H9 (cell line): ENCODE results near the gene TECPR2. TPM values are rescaled to one million over a fixed set of nuclear protein-coding genes. Genes with fewer than 3 reads are reported as not detected.

Experiments
- DNase-seq: peaks from one replicate; pipeline ENCODE4 v3.0.0-alpha.2; 2017
- H2AFZ ChIP-seq: one replicate; pipeline ENCODE4 v1.6.1; 2013; ENCODE audit warnings: mild to moderate bottlenecking, low read length, control low read depth, moderate library complexity
- H2AK5ac ChIP-seq: 2 replicates; pipeline ENCODE4 v1.6.1; 2013; ENCODE audit warnings: low read length, control low read depth, mixed read lengths; ENCODE audit not compliant: insufficient read length
- H2BK120ac ChIP-seq: one replicate; pipeline ENCODE4 v1.6.1; 2013; ENCODE audit warnings: low read depth, mild to moderate bottlenecking, low read length, control low read depth, inconsistent platforms; ENCODE audit not compliant: poor library complexity, severe bottlenecking
- H2BK12ac ChIP-seq: 2 replicates; pipeline ENCODE4 v1.6.1; 2013; ENCODE audit warnings: low read length, control low read depth, mixed read lengths, low read depth; ENCODE audit not compliant: insufficient read length
- H2BK15ac ChIP-seq: 2 replicates; pipeline ENCODE4 v1.6.1; 2013; ENCODE audit warnings: low read depth, low read length, control low read depth
- H2BK20ac ChIP-seq: one replicate; pipeline ENCODE4 v1.6.1; 2013; ENCODE audit warnings: low read depth, mild to moderate bottlenecking, low read length, control low read depth, inconsistent platforms; ENCODE audit not compliant: poor library complexity, severe bottlenecking
- H2BK5ac ChIP-seq: 2 replicates; pipeline ENCODE4 v1.6.1; 2013; ENCODE audit warnings: low read length, control low read depth, mixed read lengths; ENCODE audit not compliant: insufficient read length
- H3K14ac ChIP-seq: 2 replicates; pipeline ENCODE4 v1.6.1; 2013; ENCODE audit warnings: low read length, control low read depth; ENCODE audit not compliant: insufficient read depth
- H3K18ac ChIP-seq: 2 replicates; pipeline ENCODE4 v1.6.1; 2013; ENCODE audit warnings: low read depth, mild to moderate bottlenecking, mixed read lengths, low read length, control low read depth; ENCODE audit not compliant: insufficient read length
- H3K23ac ChIP-seq: 2 replicates; pipeline ENCODE4 v1.6.1; 2013; ENCODE audit warnings: low read length, control low read depth, mixed read lengths, low read depth; ENCODE audit not compliant: insufficient read length
- H3K23me2 ChIP-seq: 2 replicates; pipeline ENCODE4 v1.6.1; 2013; ENCODE audit warnings: low read depth, mild to moderate bottlenecking, mixed read lengths, low read length, control low read depth; ENCODE audit not compliant: insufficient read length, poor library complexity, severe bottlenecking
- H3K27ac ChIP-seq: 2 replicates; pipeline ENCODE4 v1.5.1; 2013; ENCODE audit warnings: low read length, control low read depth, mixed read lengths, low read depth; ENCODE audit not compliant: insufficient read length
- H3K27me3 ChIP-seq: 2 replicates; pipeline ENCODE4 v1.6.1; 2013; ENCODE audit warnings: low read length, control low read depth, inconsistent platforms; ENCODE audit not compliant: insufficient read depth
- H3K4ac ChIP-seq: 2 replicates; pipeline ENCODE4 v1.6.1; 2013; ENCODE audit warnings: low read depth, mild to moderate bottlenecking, control low read depth, inconsistent platforms, low read length, moderate library complexity
- H3K4me1 ChIP-seq: 2 replicates; pipeline ENCODE4 v1.6.1; 2013; ENCODE audit warnings: low read length, control low read depth, inconsistent platforms; ENCODE audit not compliant: insufficient read depth
- H3K4me2 ChIP-seq: 2 replicates; pipeline ENCODE4 v1.6.1; 2013; ENCODE audit warnings: low read length, control low read depth, mixed read lengths; ENCODE audit not compliant: insufficient read length, insufficient read depth
- H3K56ac ChIP-seq: 2 replicates; pipeline ENCODE4 v1.6.1; 2013; ENCODE audit warnings: low read depth, mild to moderate bottlenecking, mixed read lengths, low read length, control low read depth; ENCODE audit not compliant: insufficient read length
- H3K79me1 ChIP-seq: 2 replicates; pipeline ENCODE4 v1.6.1; 2013; ENCODE audit warnings: low read depth, mild to moderate bottlenecking, moderate library complexity, low read length, control low read depth, inconsistent platforms; ENCODE audit not compliant: insufficient read depth, poor library complexity, severe bottlenecking
- H3K79me2 ChIP-seq: 2 replicates; pipeline ENCODE4 v1.6.1; 2013; ENCODE audit warnings: low read length, control low read depth, inconsistent platforms; ENCODE audit not compliant: insufficient read depth
- H3K9ac ChIP-seq: 2 replicates; pipeline ENCODE4 v1.6.1; 2013; ENCODE audit warnings: low read length, control low read depth, mixed read lengths; ENCODE audit not compliant: insufficient read length; ENCODE audit errors: extremely low read depth
- H3K9me3 ChIP-seq: one replicate; pipeline ENCODE4 v1.6.1; 2013; ENCODE audit warnings: low read depth, low read length, inconsistent platforms; ENCODE audit not compliant: control insufficient read depth
- H3T11ph ChIP-seq: one replicate; pipeline ENCODE4 v1.6.1; 2013; ENCODE audit warnings: mild to moderate bottlenecking, low read length, control low read depth, inconsistent platforms
- H4K20me1 ChIP-seq: one replicate; pipeline ENCODE4 v1.6.1; 2013; ENCODE audit not compliant: control insufficient read depth, insufficient read length, insufficient read depth
- H4K5ac ChIP-seq: 2 replicates; pipeline ENCODE4 v1.6.1; 2013; ENCODE audit warnings: low read depth, mild to moderate bottlenecking, mixed read lengths, low read length, control low read depth; ENCODE audit not compliant: insufficient read length
- H4K8ac ChIP-seq: replicated peaks from 2 replicates; pipeline ENCODE4 v1.6.1; 2013; ENCODE audit warnings: low read length, control low read depth, mixed read lengths, low read depth; ENCODE audit not compliant: insufficient read length
- H4K91ac ChIP-seq: 2 replicates; pipeline ENCODE4 v1.6.1; 2013; ENCODE audit warnings: low read depth, mild to moderate bottlenecking, moderate library complexity, mixed read lengths, low read length, control low read depth; ENCODE audit not compliant: insufficient read length
- H3K27ac Mint-ChIP-seq, 3 experiments: 2 replicates in 2 of 3; 3 replicates in 1 of 3; pipeline ENCODE4 v1.8.0; 2020 to 2021; ENCODE audit warnings: mixed read lengths in 3 of 3, mild to moderate bottlenecking in 1 of 3, moderate library complexity in 1 of 3
- H3K27me3 Mint-ChIP-seq: 2 replicates; pipeline ENCODE4 v1.8.0; 2021; ENCODE audit warnings: low read depth, mild to moderate bottlenecking, moderate library complexity, mixed read lengths
- H3K36me3 Mint-ChIP-seq, 3 experiments: 2 replicates in 2 of 3; 3 replicates in 1 of 3; pipeline ENCODE4 v1.8.0; 2020 to 2021; ENCODE audit warnings: low read depth in 3 of 3, mixed read lengths in 3 of 3; ENCODE audit not compliant: insufficient read depth in 1 of 3
- H3K4me1 Mint-ChIP-seq, 2 experiments: 2 replicates each; pipeline ENCODE4 v1.8.0; 2020; ENCODE audit warnings: mixed read lengths in 2 of 2
- H3K4me3 Mint-ChIP-seq, 2 experiments: 2 replicates in 1 of 2; 3 replicates in 1 of 2; pipeline ENCODE4 v1.8.0; 2020 to 2021; ENCODE audit warnings: mild to moderate bottlenecking in 2 of 2, mixed read lengths in 2 of 2, moderate library complexity in 1 of 2
- H3K9me3 Mint-ChIP-seq, 2 experiments: 2 replicates in 1 of 2; 3 replicates in 1 of 2; pipeline ENCODE4 v1.8.0; 2020; ENCODE audit warnings: mild to moderate bottlenecking in 2 of 2, mixed read lengths in 2 of 2, moderate library complexity in 1 of 2
- CTCF ChIP-seq: fragments of 200-600 bp; sonication (generic); conservative IDR thresholded peaks from 3 replicates; pipeline ENCODE4 v1.8.0; 2021; ENCODE audit warnings: antibody characterized with exemption, mild to moderate bottlenecking
- WGBS: extraction: QIAGEN DNeasy Blood & Tissue Kit; methylation state at CpG from one replicate; pipeline ENCODE4 v1.1.7; 2013; ENCODE audit warnings: missing lambda C conversion rate, low lambda C conversion rate, mixed read lengths; ENCODE audit not compliant: insufficient read length; ENCODE audit errors: extremely low coverage; 5-methylcytosine and 5-hydroxymethylcytosine counted together
- total RNA-seq: library from RNA; stranded (reverse); gene quantifications from 2 replicates; pipeline ENCODE4 v1.2.1, GENCODE V29; 2021

Gene TECPR2
- total RNA-seq, 1 experiment from 2014 or later = 15.4 TPM

GRCh38 chr14:102445641-102446040 is 82.9 kb downstream of the TECPR2 start:
- no peak for TF ChIP-seq CTCF
- Mint-ChIP-seq H3K4me1 (no peaks in the 10 kb centered on the region), H3K4me3 (no peak overlapping the region), H3K27ac (peak overlapping the region in 1 of 3 experiments; percentile 22; a peak in 2 of 7 replicates), H3K36me3 (peaks cover 10 to 62% (median 29%) of the 10 kb centered on the region in 3 experiments; a peak in 6 of 7 replicates), H3K27me3 (no peaks in the 10 kb centered on the region), H3K9me3 (no peaks in the 10 kb centered on the region)
- Histone ChIP-seq H3K9me3 (no peaks in the 10 kb centered on the region), H4K5ac (no peak overlapping the region), H3K79me2 (no peaks in the 10 kb centered on the region), H2AFZ (no peak overlapping the region), H3K4me2 (no peak overlapping the region), H3K9ac (no peak overlapping the region), H3T11ph (no peak overlapping the region), H2BK20ac (no peak overlapping the region), H2BK12ac (no peak overlapping the region), H3K14ac (no peak overlapping the region), H3K27me3 (no peaks in the 10 kb centered on the region), H2BK15ac (no peak overlapping the region), H3K18ac (no peak overlapping the region), H4K20me1 (no peaks in the 10 kb centered on the region), H3K4ac (no peak overlapping the region), H3K4me1 (no peaks in the 10 kb centered on the region), H3K23me2 (no peaks in the 10 kb centered on the region), H3K79me1 (no peaks in the 10 kb centered on the region), H4K91ac (no peak overlapping the region), H2AK5ac (no peak overlapping the region), H3K27ac (no peak overlapping the region), H3K23ac (no peak overlapping the region), H2BK120ac (no peak overlapping the region), H4K8ac (no peak overlapping the region), H3K56ac (no peak overlapping the region), H2BK5ac (no peak overlapping the region)
- no peak for DNase-seq
- WGBS = 100% methylated on average over 1 of the region's 15 CpGs
